Erythroblast (primary cell): ENCODE measurements around the gene ARHGAP44.

ENCODE experiments used
- DNase-seq, 2 experiments: peaks; one replicate each; lab custom pipeline; 2025; lab: John Stamatoyannopoulos, UW
- GATA1 ChIP-seq: IDR thresholded peaks from 2 replicates; pipeline ENCODE4 v1.6.1; 2011; ENCODE audit warnings: low read depth, mild to moderate bottlenecking, control low read depth, low read length, moderate library complexity
- POLR2A ChIP-seq: IDR thresholded peaks from 2 replicates; pipeline ENCODE4 v1.6.1; 2011; ENCODE audit warnings: mild to moderate bottlenecking, low read length

Gene ARHGAP44

DNA sequence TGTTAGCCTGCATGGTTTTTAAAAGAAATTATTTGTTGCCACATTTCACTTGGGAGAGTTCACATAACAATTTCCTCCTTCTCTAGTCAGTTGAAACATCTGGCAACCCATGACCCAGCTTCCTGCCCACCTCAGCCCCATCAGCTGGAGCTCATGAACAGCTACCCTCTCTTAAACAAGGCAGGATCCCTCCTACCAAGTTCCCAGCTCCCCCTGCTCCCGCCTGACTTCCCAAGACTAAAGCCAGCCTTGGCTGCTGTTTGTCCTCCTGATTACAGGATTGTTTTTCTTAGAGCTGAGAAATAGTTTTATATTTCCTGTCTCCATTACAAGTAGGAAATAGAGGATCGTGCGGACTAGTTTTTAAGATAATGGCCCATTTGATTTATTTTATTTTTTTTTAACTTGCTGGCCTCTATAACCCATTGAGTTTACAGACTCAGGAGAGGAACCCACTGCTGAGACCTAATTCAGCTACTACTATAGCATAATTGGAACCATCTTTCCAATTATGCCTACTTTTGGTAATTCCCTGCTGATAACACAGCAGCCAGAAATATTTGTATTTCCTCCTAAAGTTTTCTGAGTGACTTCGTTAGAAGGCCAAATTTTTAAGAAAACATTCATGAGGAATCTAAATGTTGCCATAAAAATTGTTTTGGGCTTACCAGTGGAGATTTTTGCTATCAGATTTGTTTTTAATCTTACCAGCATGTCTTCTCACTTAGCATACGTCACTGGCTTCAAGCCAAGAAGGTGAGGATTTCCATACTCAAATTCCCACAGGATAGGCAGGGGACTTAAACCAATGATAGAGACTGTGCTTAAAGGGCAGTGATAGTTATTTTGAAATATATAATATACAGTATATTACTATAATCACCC is 138.5 kb downstream of the ARHGAP44 start:
- no peak for DNase-seq
- no peak for TF ChIP-seq GATA1
- TF ChIP-seq POLR2A, result no peak

- no peak for DNase-seq
- TF ChIP-seq POLR2A (no peak), GATA1 (no peak)
Observed at GRCh38 chr17:12928736-12929135, 139.4 kb downstream of the ARHGAP44 start.

DNA sequence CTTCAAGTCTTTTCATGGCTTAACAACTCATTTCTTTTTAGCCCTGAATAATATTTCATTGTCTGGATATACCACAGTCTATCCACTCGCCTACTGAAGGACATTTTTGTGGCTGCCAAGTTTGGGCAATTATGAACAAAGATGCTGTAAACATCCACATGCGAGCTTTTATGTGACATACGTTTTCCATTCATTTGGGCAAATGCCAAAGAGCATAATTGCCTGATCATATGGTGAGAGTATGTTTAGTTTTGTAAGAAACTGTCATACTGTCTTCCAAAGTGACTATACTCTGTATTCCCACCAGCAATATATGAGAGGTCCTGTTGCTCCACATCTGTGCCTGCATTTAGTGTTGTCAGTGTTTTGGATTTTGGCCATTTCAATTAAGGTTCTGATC is 147.2 kb downstream of the ARHGAP44 start:
- DNase-seq, result no peak
- TF ChIP-seq GATA1, result no peak
- no peak for TF ChIP-seq POLR2A

DNA sequence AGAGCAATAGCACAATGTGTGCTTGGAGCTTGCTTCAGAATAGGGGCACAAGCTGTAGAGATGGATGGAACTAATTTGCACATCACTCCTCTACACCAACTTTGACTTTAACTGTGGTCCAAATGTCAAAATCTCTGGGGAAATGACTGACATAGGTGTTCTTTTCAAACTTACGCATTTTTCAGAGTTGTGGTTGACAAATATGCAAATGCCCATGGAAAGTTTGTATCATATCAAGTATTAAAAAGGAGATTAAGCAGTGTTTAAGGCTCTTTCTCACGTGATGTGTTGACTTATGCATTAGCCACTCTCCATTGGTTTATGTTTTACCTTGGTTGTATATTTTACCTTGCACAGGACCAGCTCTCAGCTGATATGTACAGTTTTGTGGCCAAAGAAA is 151.4 kb downstream of the ARHGAP44 start:
- DNase-seq, result no peak
- TF ChIP-seq GATA1 (no peak), POLR2A (no peak)

- TF ChIP-seq POLR2A, result no peak
- no peak for TF ChIP-seq GATA1
- no peak for DNase-seq
Observed at GRCh38 chr17:12947047-12947446, 157.7 kb downstream of the ARHGAP44 start.

- TF ChIP-seq POLR2A, result no peak
- no peak for TF ChIP-seq GATA1
- DNase-seq, result no peak
Observed at GRCh38 chr17:12952012-12952411, 162.7 kb downstream of the ARHGAP44 start.

- no peak for DNase-seq
- TF ChIP-seq POLR2A (no peak), GATA1 (no peak)
Observed at GRCh38 chr17:12953156-12953555, 163.9 kb downstream of the ARHGAP44 start.

DNA sequence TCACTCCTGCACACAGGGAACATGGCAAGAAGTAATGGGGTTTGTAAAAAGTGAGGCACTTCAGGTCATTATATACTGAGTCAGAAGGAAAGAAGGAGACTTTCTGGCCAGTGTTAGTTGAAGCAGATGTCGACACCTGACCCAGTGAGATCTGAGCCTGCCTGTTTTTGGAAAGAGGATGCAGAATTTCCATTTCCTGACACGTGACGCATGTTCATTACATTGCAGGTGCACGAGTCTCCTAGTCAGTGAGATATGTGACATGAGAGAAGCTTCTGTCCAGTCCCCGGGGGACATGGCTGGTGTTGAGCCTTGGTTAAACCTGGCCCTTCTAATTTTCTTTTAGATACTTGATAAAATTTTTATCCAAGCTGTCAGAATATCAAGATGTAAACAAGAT is 166.2 kb downstream of the ARHGAP44 start:
- DNase-seq, result no peak
- TF ChIP-seq POLR2A, result no peak
- TF ChIP-seq GATA1, result no peak

GRCh38 chr17:12958786-12959185 is 169.5 kb downstream of the ARHGAP44 start:
- TF ChIP-seq GATA1, result no peak
- no peak for TF ChIP-seq POLR2A
- no peak for DNase-seq

GRCh38 chr17:12959441-12959840 is 170.1 kb downstream of the ARHGAP44 start:
- no peak for DNase-seq
- TF ChIP-seq POLR2A (no peak), GATA1 (no peak)

GRCh38 chr17:12961655-12962054 is 172.4 kb downstream of the ARHGAP44 start:
- no peak for TF ChIP-seq POLR2A

GRCh38 chr17:12963505-12963904 is 174.2 kb downstream of the ARHGAP44 start:
- no peak for DNase-seq

More at GRCh38 chr17:12961655-12962054, 172.4 kb downstream of the ARHGAP44 start:
- DNase-seq, result no peak

GRCh38 chr17:12964162-12964561 is 174.9 kb downstream of the ARHGAP44 start:
- TF ChIP-seq POLR2A (no peak), GATA1 (no peak)
- no peak for DNase-seq

More at GRCh38 chr17:12963505-12963904, 174.2 kb downstream of the ARHGAP44 start:
- no peak for TF ChIP-seq GATA1
- TF ChIP-seq POLR2A, result no peak

GRCh38 chr17:12964840-12965239 is 175.5 kb downstream of the ARHGAP44 start:
- no peak for DNase-seq
- TF ChIP-seq POLR2A (no peak), GATA1 (no peak)

DNA sequence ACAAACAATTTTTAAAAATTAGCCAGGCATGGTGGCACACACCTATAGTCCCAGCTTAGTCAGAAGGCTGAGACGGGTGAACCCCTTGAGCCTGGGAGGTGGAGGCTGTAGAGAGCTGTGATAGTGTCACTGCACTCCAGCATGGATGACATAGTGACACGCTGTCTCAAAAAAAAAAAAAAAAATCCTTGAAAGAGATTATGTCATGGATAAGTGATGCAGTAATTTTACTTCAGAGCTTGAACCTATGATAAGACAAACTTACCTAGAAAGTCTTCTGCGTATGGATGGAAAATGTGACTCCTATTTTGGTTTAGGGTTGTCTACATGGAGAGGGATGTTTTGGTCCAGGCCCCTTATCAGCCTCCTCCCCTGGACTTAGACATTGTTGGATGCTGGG is 176.7 kb downstream of the ARHGAP44 start:
- no peak for DNase-seq
- TF ChIP-seq GATA1 (no peak), POLR2A (no peak)

- no peak for TF ChIP-seq POLR2A
- TF ChIP-seq GATA1, result no peak
- no peak for DNase-seq
Observed at GRCh38 chr17:12966413-12966812, 177.1 kb downstream of the ARHGAP44 start.

GRCh38 chr17:12967962-12968361 is 178.7 kb downstream of the ARHGAP44 start:
- TF ChIP-seq POLR2A, result no peak
- TF ChIP-seq GATA1, result no peak
- DNase-seq, result no peak
